GM12878 (cell line): Measurements from ENCODE around the gene IL37. TPM values are rescaled to one million over a fixed set of nuclear protein-coding genes. Genes with fewer than 3 reads are reported as not detected.

Experiments
- ASH2L ChIP-seq: fragments of 300-600, 200-600 bp; sonication (generic); IDR thresholded peaks from 2 replicates; pipeline ENCODE4 v1.6.1; 2017; ENCODE audit warnings: low read depth, mild to moderate bottlenecking, borderline replicate concordance
- BRCA1 ChIP-seq: IDR thresholded peaks from 2 replicates; pipeline ENCODE4 v1.6.1; 2011; ENCODE audit warnings: low read depth, low read length, improper control_type of control experiment
- CTCF ChIP-seq, 3 experiments: IDR thresholded peaks in 2 of 3; conservative IDR thresholded peaks in 1 of 3; 2 replicates each; pipeline ENCODE4 v1.5.1; 2011; ENCODE audit warnings: low read depth in 3 of 3, low read length in 3 of 3, mild to moderate bottlenecking in 3 of 3, control low read depth in 2 of 3, moderate library complexity in 2 of 3, inconsistent platforms in 1 of 3, mixed read lengths in 1 of 3; ENCODE audit not compliant: control insufficient read depth in 2 of 3, insufficient read depth in 1 of 3; ENCODE audit errors: extremely low read depth in 1 of 3
- EED ChIP-seq: sonication (generic); IDR thresholded peaks from 2 replicates; pipeline ENCODE4 v1.6.1; 2016; ENCODE audit warnings: antibody characterized with exemption, low read depth
- FOXM1 ChIP-seq: IDR thresholded peaks from 2 replicates; pipeline ENCODE4 v1.6.1; 2012; ENCODE audit warnings: low read depth, mild to moderate bottlenecking, inconsistent platforms, low read length, moderate library complexity
- GABPA ChIP-seq: IDR thresholded peaks from 2 replicates; pipeline ENCODE4 v1.6.1; 2014; ENCODE audit warnings: antibody characterized with exemption, low read depth, mild to moderate bottlenecking, inconsistent platforms
- IRF5 ChIP-seq: fragments of 450-650 bp; IDR thresholded peaks from 2 replicates; pipeline ENCODE4 v1.6.1; 2017; ENCODE audit warnings: borderline replicate concordance
- KLF5 ChIP-seq: fragments of 450-650 bp; IDR thresholded peaks from 2 replicates; pipeline ENCODE4 v1.6.1; 2014; ENCODE audit warnings: mild to moderate bottlenecking; ENCODE audit not compliant: partially characterized antibody
- MAX ChIP-seq: IDR thresholded peaks from 2 replicates; pipeline ENCODE4 v1.6.1; 2012; ENCODE audit warnings: low read depth, low read length, improper control_type of control experiment
- MLLT1 ChIP-seq: fragments of 450-650 bp; IDR thresholded peaks from 2 replicates; pipeline ENCODE4 v1.6.1; 2016; ENCODE audit warnings: mild to moderate bottlenecking
- MXI1 ChIP-seq: fragments of 150-350 bp; IDR thresholded peaks from 2 replicates; pipeline ENCODE4 v1.6.1; 2011; ENCODE audit warnings: low read depth, mild to moderate bottlenecking, inconsistent platforms, low read length, improper control_type of control experiment
- NFXL1 ChIP-seq: fragments of 450-650 bp; IDR thresholded peaks from 2 replicates; pipeline ENCODE4 v1.6.1; 2017; ENCODE audit warnings: antibody characterized with exemption, mild to moderate bottlenecking, borderline replicate concordance
- PAX5 ChIP-seq: IDR thresholded peaks from 2 replicates; pipeline ENCODE4 v1.6.1; 2011; ENCODE audit warnings: low read depth, low read length, borderline replicate concordance
- PKNOX1 ChIP-seq: fragments of 450-650 bp; IDR thresholded peaks from 2 replicates; pipeline ENCODE4 v1.6.1; 2016; ENCODE audit warnings: mild to moderate bottlenecking
- RAD21 ChIP-seq: IDR thresholded peaks from 2 replicates; pipeline ENCODE4 v1.6.1; 2011; ENCODE audit warnings: mild to moderate bottlenecking, low read depth, low read length, moderate library complexity; ENCODE audit not compliant: insufficient read depth
- RCOR1 ChIP-seq: conservative IDR thresholded peaks from 2 replicates; pipeline ENCODE4 v1.6.1; 2012; ENCODE audit warnings: low read depth, low read length, improper control_type of control experiment
- SMAD1 ChIP-seq: fragments of 450-650 bp; IDR thresholded peaks from 2 replicates; pipeline ENCODE4 v1.6.1; 2018; ENCODE audit warnings: mild to moderate bottlenecking, low read depth; ENCODE audit not compliant: partially characterized antibody
- SMC3 ChIP-seq: IDR thresholded peaks from 2 replicates; pipeline ENCODE4 v1.6.1; 2011; ENCODE audit warnings: low read length, improper control_type of control experiment, borderline replicate concordance
- STAT3 ChIP-seq: IDR thresholded peaks from 2 replicates; pipeline ENCODE4 v1.6.1; 2011; ENCODE audit warnings: low read depth, low read length, improper control_type of control experiment
- ZBTB11 ChIP-seq: fragments of 450-650 bp; formaldehyde crosslinking; IDR thresholded peaks from 2 replicates; pipeline ENCODE4 v1.5.0; 2022; ENCODE audit warnings: mild to moderate bottlenecking, missing genetic modification characterization
- polyA plus RNA-seq, 11 experiments: library from polyadenylated mRNA; depleted of rRNA in 4 of 11; unstranded in 6 of 11; stranded (reverse) in 5 of 11; fragments of >200 nt; fragmentation: Nextera tagmentation in 4 of 11; fragmentation: Illumina TruSeq in 1 of 11; extraction: Ambion mirVana in 4 of 11; extraction: Trizol in 1 of 11; gene quantifications; 1 replicate in 1 of 11; 2 replicates in 10 of 11; pipeline versions ENCODE4 v1.2.1 to v1.2.3, GENCODE V29; 2011 to 2016; ENCODE audit warnings: inconsistent platforms in 2 of 11, missing spikeins in 2 of 11, low read depth in 1 of 11
- total RNA-seq, 4 experiments: library from RNA; depleted of rRNA in 3 of 4; stranded (reverse); fragments of >200 nt in 3 of 4; fragmentation: Illumina TruSeq in 1 of 4; extraction: Trizol in 1 of 4; gene quantifications; 2 replicates each; pipeline versions ENCODE4 v1.2.1 to v1.2.3, GENCODE V29; 2013 to 2021

IL37 gene
- total and polyA plus RNA-seq, 10 of the 15 experiments (the other 5 are each of a cell fraction or from before 2014, with no cell fraction given), result 0.41 to 0.54 TPM; not detected in 8

- TF ChIP-seq CTCF (IDR thresholded peaks at IDR 0.05 in 2 of 3, conservative IDR thresholded peaks at IDR 0.05 in 1 of 3; ENCODE audit: control insufficient read depth in 2 of 3, extremely low read depth in 1 of 3, insufficient read depth in 1 of 3, low read depth in 3 of 3, low read length in 3 of 3) (no peak), ASH2L (no peak), SMAD1 (no peak), RCOR1 (no peak), MAX (no peak), PKNOX1 (no peak), KLF5 (no peak), BRCA1 (no peak), PAX5 (peak; percentile 92), IRF5 (no peak), SMC3 (no peak), EED (peak; percentile 76), FOXM1 (peak; percentile 48; the same call in 1 of the 2 replicates), ZBTB11 (CRISPR knock-in tag) (no peak), STAT3 (no peak), NFXL1 (no peak), MXI1 (no peak), GABPA (no peak), MLLT1 (no peak), RAD21 (0 out of 2 replicates have a peak, but pooled peaks have one; percentile 2)
These were observed 29.6 kb upstream of the IL37 start (continued) for GRCh38 chr2:112881217-112881985.
